RWPE1 (cell line): Measurements from ENCODE around the gene OSM.
A peak's percentile ranks its signal among the peaks of the same experiment; 100 is the strongest.

Experiments used
- CTCF ChIA-PET: fragments of 350-600 bp; sonication (Branson Sonifier 250); formaldehyde crosslinking; extraction: SDS; loops from one replicate; lab custom pipeline; 2021; lab: Yijun Ruan, JAX
- POLR2A ChIA-PET: fragments of 400-600 bp; formaldehyde crosslinking; extraction: SDS; loops from one replicate; lab custom pipeline; 2020; ENCODE audit warnings: antibody characterized with exemption; ENCODE audit not compliant: low non-redundant PET; lab: Yijun Ruan, JAX
- DNase-seq: peaks from one replicate; pipeline ENCODE4 v3.0.0; 2012; ENCODE audit warnings: low spot score
- H3K27ac ChIP-seq: fragments of 450-650 bp; 2 replicates; pipeline ENCODE4 v1.5.1; 2017
- CTCF ChIP-seq: fragments of 450-650 bp; conservative IDR thresholded peaks from 2 replicates; pipeline ENCODE4 v1.5.1; 2017; ENCODE audit warnings: low read depth, mild to moderate bottlenecking

The OSM gene

GRCh38 chr22:30263883-30264282 lies 2.8 kb downstream of the OSM start:
- DNase-seq: no peak
- ChIA-PET CTCF (interaction anchor here (0.7 to 1.6 kb wide), 5 partner anchors 12 to 106 kb away, joined by 3 to 6 read pairs (median 3); no protein-coding TSS in a partner anchor), POLR2A (no interaction called here)
- no peak overlapping the region for H3K27ac ChIP-seq
- TF ChIP-seq CTCF: no peak

- ChIA-PET POLR2A (no interaction called here), CTCF (interaction anchor here (0.6 to 1.6 kb wide), 12 partner anchors 13 to 561 kb away, joined by 3 to 6 read pairs (median 3); partner anchors contain the start of genes CASTOR1 and RNF215)
Measured at GRCh38 chr22:30262917-30263741, 3.5 kb downstream of the OSM start.

GRCh38 chr22:30262112-30262511 lies 4.5 kb downstream of the OSM start:
- no peak for DNase-seq
- TF ChIP-seq CTCF: no peak
- POLR2A ChIA-PET: no interaction called here
- peak overlapping the region; percentile 27; the same call in 1 of the 2 replicates for H3K27ac ChIP-seq
- CTCF ChIA-PET: interaction anchor here (1.6 kb wide), 1 partner anchor 125 kb away, joined by 5 read pairs; the partner anchor contains the start of gene RNF215

More at GRCh38 chr22:30262917-30263741, 3.5 kb downstream of the OSM start:
- peak; percentile 96 for TF ChIP-seq CTCF
- no peak overlapping the region for H3K27ac ChIP-seq
- peak; percentile 50 for DNase-seq

GRCh38 chr22:30261134-30261533 lies 5.5 kb downstream of the OSM start:
- no peak for DNase-seq
- POLR2A ChIA-PET: no interaction called here
- TF ChIP-seq CTCF: no peak
- H3K27ac ChIP-seq: peak overlapping the region; percentile 27; the same call in 1 of the 2 replicates
- CTCF ChIA-PET: interaction anchor here (1.1 kb wide), 1 partner anchor 126 kb away, joined by 3 read pairs; no protein-coding TSS in a partner anchor

- TF ChIP-seq CTCF: no peak
- CTCF ChIA-PET: interaction anchor here (1.1 kb wide), 1 partner anchor 127 kb away, joined by 3 read pairs; no protein-coding TSS in a partner anchor
- DNase-seq: no peak
- POLR2A ChIA-PET: no interaction called here
- peak overlapping the region; percentile 27; the same call in 1 of the 2 replicates for H3K27ac ChIP-seq
Measured at GRCh38 chr22:30260682-30261081, 6.0 kb downstream of the OSM start.

- DNase-seq: no peak
- POLR2A ChIA-PET: no interaction called here
- CTCF ChIA-PET: no interaction called here
- TF ChIP-seq CTCF: no peak
- H3K27ac ChIP-seq: no peak overlapping the region
Measured at GRCh38 chr22:30260276-30260675, 6.4 kb downstream of the OSM start.
